ENCODE measurements around the gene PSAPL1.

GRCh38 chr4:7476820-7477219 lies 42.1 kb upstream of the PSAPL1 start:
- TF ChIP-seq EZH2 (IDR thresholded peaks at IDR 0.05; ENCODE audit: borderline replicate concordance, low read depth, low read length, poor library complexity, severe bottlenecking) (no peak), CTCF (conservative IDR thresholded peaks at IDR 0.05; ENCODE audit: low read depth, low read length) (no peak)
